Measurements from ENCODE around the gene GPC5.

GRCh38 chr13:91526543-91527033 lies 128.2 kb downstream of the GPC5 start:
- no peak for TF ChIP-seq EZH2 (IDR thresholded peaks at IDR 0.05; ENCODE audit: borderline replicate concordance, low read depth, low read length, poor library complexity, severe bottlenecking)
- TF ChIP-seq CTCF (conservative IDR thresholded peaks at IDR 0.05; ENCODE audit: low read depth, low read length) = no peak

Measured in A673 (cell line).